ENCODE data around the gene ATAD2B.
A peak's percentile ranks its signal among the peaks of the same experiment; 100 is the strongest.
"Not testable (repeated sequence)": the region's sequence is repeated elsewhere in the genome, so short reads cannot be mapped to it uniquely, and the experiment has no call there.

ATAD2B gene

GRCh38 chr2:23926750-23927571 lies at the start of gene ATAD2B:
TSS of gene ATAD2B (minus strand) at chr2:23927123. CDS start at chr2:23926770, 353 bp downstream.
- DNase-seq (ENCODE audit: low read depth in 2 of 2, low spot score in 1 of 2) = peak; percentile 72 to 80

GRCh38 chr2:23967846-23968245 lies 40.9 kb upstream of the ATAD2B start:
- no peak for DNase-seq (ENCODE audit: low read depth in 2 of 2, low spot score in 1 of 2)

GRCh38 chr2:23954325-23955014 lies 27.5 kb upstream of the ATAD2B start:
- no peak for DNase-seq (ENCODE audit: low read depth in 2 of 2, low spot score in 1 of 2)

GRCh38 chr2:23953625-23954024 lies 26.7 kb upstream of the ATAD2B start:
- no peak for DNase-seq (ENCODE audit: low read depth in 2 of 2, low spot score in 1 of 2)

- DNase-seq (ENCODE audit: low read depth in 2 of 2, low spot score in 1 of 2) = not testable (repeated sequence)
Measured at GRCh38 chr2:23952558-23952957, 25.6 kb upstream of the ATAD2B start.

- DNase-seq (ENCODE audit: low read depth in 2 of 2, low spot score in 1 of 2) = no peak
Measured at GRCh38 chr2:23947350-23947749, 20.4 kb upstream of the ATAD2B start.

- no peak for DNase-seq (ENCODE audit: low read depth in 2 of 2, low spot score in 1 of 2)
Measured at GRCh38 chr2:23944976-23945375, 18.1 kb upstream of the ATAD2B start.

- no peak for DNase-seq (ENCODE audit: low read depth in 2 of 2, low spot score in 1 of 2)
Measured at GRCh38 chr2:23944527-23944926, 17.6 kb upstream of the ATAD2B start.

- no peak for DNase-seq (ENCODE audit: low read depth in 2 of 2, low spot score in 1 of 2)
Measured at GRCh38 chr2:23943666-23944065, 16.7 kb upstream of the ATAD2B start.

- DNase-seq (ENCODE audit: low read depth in 2 of 2, low spot score in 1 of 2) = no peak
Measured at GRCh38 chr2:23941644-23942043, 14.7 kb upstream of the ATAD2B start.

- DNase-seq (ENCODE audit: low read depth in 2 of 2, low spot score in 1 of 2) = no peak
Measured at GRCh38 chr2:23940718-23941620, 14.0 kb upstream of the ATAD2B start.

- DNase-seq (ENCODE audit: low read depth in 2 of 2, low spot score in 1 of 2) = peak; percentile 32 to 49
Measured at GRCh38 chr2:23939987-23940717, 13.2 kb upstream of the ATAD2B start, which contains the start of gene UBXN2A. TSS of gene UBXN2A (plus strand) at chr2:23940463. CDS start at chr2:23958315, 17,852 bp downstream.

- no peak for DNase-seq (ENCODE audit: low read depth in 2 of 2, low spot score in 1 of 2)
Measured at GRCh38 chr2:23934259-23934658, 7.3 kb upstream of the ATAD2B start.

GRCh38 chr2:23926290-23926749 lies 603 bp downstream of the ATAD2B start:
- DNase-seq (ENCODE audit: low read depth in 2 of 2, low spot score in 1 of 2) = no peak

GRCh38 chr2:23925702-23926289 lies 1.1 kb downstream of the ATAD2B start:
- peak in 1 of 2 donors; percentile 30 for DNase-seq (ENCODE audit: low read depth in 2 of 2, low spot score in 1 of 2)

GRCh38 chr2:23924589-23925359 lies 2.1 kb downstream of the ATAD2B start:
- no peak for DNase-seq (ENCODE audit: low read depth in 2 of 2, low spot score in 1 of 2)

GRCh38 chr2:23918837-23919489 lies 8.0 kb downstream of the ATAD2B start:
- DNase-seq (ENCODE audit: low read depth in 2 of 2, low spot score in 1 of 2) = no peak

GRCh38 chr2:23916727-23917405 lies 10.1 kb downstream of the ATAD2B start:
- no peak for DNase-seq (ENCODE audit: low read depth in 2 of 2, low spot score in 1 of 2)

Data from stimulated activated CD8-positive, alpha-beta memory T cell treated with anti-CD3 and anti-CD28 coated beads, Interleukin-4, amount 100 ng/mL, for 4 hours (primary cell).